ENCODE data around the gene LYRM1. TPM values are rescaled to one million over a fixed set of nuclear protein-coding genes. Genes with fewer than 3 reads are reported as not detected.
A peak's percentile ranks its signal among the peaks of the same experiment; 100 is the strongest.

LYRM1 gene
- polyA plus RNA-seq, 2 of the 4 experiments (the other 2 are of a cell fraction): 38.6 to 44.0 TPM

GRCh38 chr16:20857281-20857680 lies 43.3 kb upstream of the LYRM1 start:
- TF ChIP-seq FOSB (CRISPR knock-in tag; IDR thresholded peaks at IDR 0.05) (no peak), TP53 (CRISPR knock-in tag; IDR thresholded peaks at IDR 0.05) (no peak), MYC (IDR thresholded peaks at IDR 0.05; ENCODE audit: borderline replicate concordance, low read length) (no peak)
- FAIRE-seq (no peak), DNase-seq (ENCODE audit: low read depth in 1 of 2, low spot score in 1 of 2) (no peak), ATAC-seq (no peak)
- ChIA-PET POLR2A (no interaction called here), CTCF (interaction anchor here (0.9 to 3.0 kb wide), 3 partner anchors 9 to 17 kb away, joined by 4 to 9 read pairs (median 5); no protein-coding TSS in a partner anchor)
- Histone ChIP-seq H3K4me1 (peaks cover 27% of the 10 kb centered on the region), H3K4me2 (no peak overlapping the region), H3K27ac (no peak overlapping the region; a peak in 1 of 6 replicates), H3K9me3 (no peaks in the 10 kb centered on the region), H3K4me3 (no peak overlapping the region)
- 89% methylated on average over 2 of the region's 2 CpGs for WGBS (ENCODE audit: missing lambda C conversion rate)

- ATAC-seq (no peak), FAIRE-seq (no peak), DNase-seq (ENCODE audit: low read depth in 1 of 2, low spot score in 1 of 2) (no peak)
- Histone ChIP-seq H3K9me3 (no peaks in the 10 kb centered on the region), H3K4me3 (no peak overlapping the region), H3K4me1 (peaks cover 8% of the 10 kb centered on the region), H3K4me2 (no peak overlapping the region), H3K27ac (no peak overlapping the region)
- POLR2A ChIA-PET: no interaction called here
- CTCF ChIA-PET: no interaction called here
- WGBS (ENCODE audit: missing lambda C conversion rate): 86% methylated on average over 3 of the region's 3 CpGs
- TF ChIP-seq MAZ (IDR thresholded peaks at IDR 0.05; ENCODE audit: borderline replicate concordance, low read depth, low read length) (no peak), ZC3H11A (IDR thresholded peaks at IDR 0.05) (no peak), PHF8 (IDR thresholded peaks at IDR 0.05; ENCODE audit: borderline replicate concordance, low read depth) (no peak), PBX3 (IDR thresholded peaks at IDR 0.05) (no peak), RAD21 (conservative IDR thresholded peaks at IDR 0.05 in 1 of 2, IDR thresholded peaks at IDR 0.05 in 1 of 2) (no peak), CBX8 (IDR thresholded peaks at IDR 0.05) (no peak), TP53 (CRISPR knock-in tag; IDR thresholded peaks at IDR 0.05) (no peak), ZNF302 (CRISPR knock-in tag; IDR thresholded peaks at IDR 0.05) (no peak), ZSCAN20 (CRISPR knock-in tag; IDR thresholded peaks at IDR 0.05) (no peak), EP300 (IDR thresholded peaks at IDR 0.05) (no peak), CHD2 (IDR thresholded peaks at IDR 0.05; ENCODE audit: low read length, partially characterized antibody) (no peak), TFCP2L1 (CRISPR knock-in tag; IDR thresholded peaks at IDR 0.05) (no peak), ATOH8 (CRISPR knock-in tag; IDR thresholded peaks at IDR 0.05; ENCODE audit: low read depth) (no peak)
Measured at GRCh38 chr16:20859229-20859628, 41.3 kb upstream of the LYRM1 start.

- ATAC-seq (no peak), DNase-seq (ENCODE audit: low read depth in 1 of 2, low spot score in 1 of 2) (no peak), FAIRE-seq (no peak)
- CTCF ChIA-PET: interaction anchor here (1.3 kb wide), 1 partner anchor 9 kb away, joined by 6 read pairs; no protein-coding TSS in a partner anchor
- WGBS (ENCODE audit: missing lambda C conversion rate): 87% methylated on average over 4 of the region's 4 CpGs
- no peak overlapping the region for H3K4me2 ChIP-seq
- TF ChIP-seq RAD21 (conservative IDR thresholded peaks at IDR 0.05 in 1 of 2, IDR thresholded peaks at IDR 0.05 in 1 of 2) (no peak), CHD4 (IDR thresholded peaks at IDR 0.05; ENCODE audit: borderline replicate concordance) (no peak), ZSCAN20 (CRISPR knock-in tag; IDR thresholded peaks at IDR 0.05) (no peak), NFE2L2 (conservative IDR thresholded peaks at IDR 0.05; ENCODE audit: low read length) (no peak), MAX (IDR thresholded peaks at IDR 0.05) (no peak), RCOR1 (IDR thresholded peaks at IDR 0.05; ENCODE audit: low read depth, low read length) (no peak), HMGXB4 (CRISPR knock-in tag; IDR thresholded peaks at IDR 0.05; ENCODE audit: borderline replicate concordance) (no peak), PHF8 (IDR thresholded peaks at IDR 0.05; ENCODE audit: borderline replicate concordance, low read depth) (no peak), KDM5A (IDR thresholded peaks at IDR 0.05) (no peak), NPAS2 (CRISPR knock-in tag; IDR thresholded peaks at IDR 0.05; ENCODE audit: borderline replicate concordance) (no peak), ATOH8 (CRISPR knock-in tag; IDR thresholded peaks at IDR 0.05; ENCODE audit: low read depth) (no peak), TP53 (CRISPR knock-in tag; IDR thresholded peaks at IDR 0.05) (no peak), CEBPB (IDR thresholded peaks at IDR 0.05) (no peak), ZFP36 (IDR thresholded peaks at IDR 0.05; ENCODE audit: borderline replicate concordance, partially characterized antibody) (no peak)
- peaks cover 3% of the 10 kb centered on the region for H3K4me1 ChIP-seq
- H3K27ac ChIP-seq: peak overlapping the region in 1 of 2 experiments; percentile 52; a peak in 1 of 6 replicates
- H3K9me3 ChIP-seq: no peaks in the 10 kb centered on the region
- POLR2A ChIA-PET: no interaction called here
- no peak overlapping the region for H3K4me3 ChIP-seq
Measured at GRCh38 chr16:20859699-20860098, 40.9 kb upstream of the LYRM1 start.
